Thyroid gland (tissue), 4 donors: ENCODE measurements around the gene HOMER3. TPM values are rescaled to one million over a fixed set of nuclear protein-coding genes. Genes with fewer than 3 reads are reported as not detected.

ENCODE experiments used
- DNase-seq, 2 donors: peaks; one replicate each; pipeline ENCODE4 v3.0.0-alpha.2; 2019
- H3K27ac ChIP-seq, 3 donors: fragments of 200-600 bp; sonication (generic); 1 replicate in 2 of 3; 2 replicates in 1 of 3; pipeline ENCODE4 v1.5.1; 2016 to 2019; ENCODE audit warnings: mild to moderate bottlenecking in 1 of 3, moderate library complexity in 1 of 3
- H3K27me3 ChIP-seq: fragments of 200-600 bp; sonication (generic); one replicate; pipeline ENCODE4 v1.5.1; 2019
- H3K36me3 ChIP-seq, 2 donors: fragments of 200-600 bp; sonication (generic); one replicate each; pipeline ENCODE4 v1.5.1; 2016 to 2019
- H3K4me1 ChIP-seq, 2 donors: fragments of 200-600 bp; sonication (generic); one replicate each; pipeline ENCODE4 v1.5.1; 2017 to 2019
- H3K4me3 ChIP-seq, 3 donors: fragments of 200-600 bp; sonication (generic); replicated peaks in 1 of 3; 1 replicate in 2 of 3; 2 replicates in 1 of 3; pipeline ENCODE4 v1.5.1; 2016; ENCODE audit warnings: mild to moderate bottlenecking in 1 of 3
- H3K9me3 ChIP-seq: fragments of 200-600 bp; sonication (generic); one replicate; pipeline ENCODE4 v1.5.1; 2017
- CTCF ChIP-seq, 6 experiments: fragments of 200-600 bp in 3 of 6; fragments of 450-650 bp in 3 of 6; sonication (generic) in 3 of 6; IDR thresholded peaks; one replicate each; pipeline ENCODE4 v1.5.1; 2016 to 2019; ENCODE audit warnings: antibody characterized with exemption in 6 of 6, mild to moderate bottlenecking in 2 of 6, inconsistent platforms in 1 of 6, moderate library complexity in 1 of 6
- POLR2A ChIP-seq, 2 donors: fragments of 450-650 bp; IDR thresholded peaks; one replicate each; pipeline ENCODE4 v1.6.1; 2017; ENCODE audit warnings: antibody characterized with exemption in 2 of 2, mild to moderate bottlenecking in 2 of 2, moderate library complexity in 1 of 2
- WGBS, 2 donors: methylation state at CpG; one replicate each; pipeline ENCODE4 v1.1.5; 2017; 5-methylcytosine and 5-hydroxymethylcytosine counted together
- intact Hi-C: fragments of 100-400 bp; cut with DNase I; formaldehyde crosslinking; loops from one replicate; pipeline ENCODE4 v1.15.1; 2023
- total RNA-seq, 4 donors: library from RNA; depleted of rRNA; stranded (reverse); fragments of >200 nt; gene quantifications; one replicate each; pipeline ENCODE4 v1.2.3, GENCODE V29; 2016

The HOMER3 gene
- total RNA-seq, 4 donors from 2014 or later = 55.6 to 169 (median 63.4) TPM

- Histone ChIP-seq H3K27ac (no peak overlapping the region), H3K9me3 (no peaks in the 10 kb centered on the region), H3K4me3 (no peak overlapping the region), H3K27me3 (no peaks in the 10 kb centered on the region), H3K4me1 (peaks cover 6 to 12% of the 10 kb centered on the region in 2 donors), H3K36me3 (peaks cover 20 to 33% of the 10 kb centered on the region in 2 donors)
- 91 to 96% methylated on average over 10 to 19 of the region's 20 CpGs for WGBS, 2 donors
- no peak for DNase-seq
- intact Hi-C loops = no loop called here
- TF ChIP-seq POLR2A (IDR thresholded peaks at IDR 0.05) (no peak), CTCF (IDR thresholded peaks at IDR 0.05) (no peak)
Observed at GRCh38 chr19:18899624-18900560, 41.1 kb downstream of the HOMER3 start.

- DNase-seq = no peak
Observed at GRCh38 chr19:18898607-18899408, 42.2 kb downstream of the HOMER3 start.

GRCh38 chr19:18898081-18898606, 42.9 kb downstream of the HOMER3 start:
- WGBS, 2 donors = 70 to 73% methylated on average over 7 of the region's 18 CpGs
- Histone ChIP-seq H3K4me3 (no peak overlapping the region), H3K36me3 (peaks cover 12 to 24% of the 10 kb centered on the region in 2 donors), H3K27ac (no peak overlapping the region), H3K4me1 (peaks cover 6 to 14% of the 10 kb centered on the region in 2 donors), H3K27me3 (no peaks in the 10 kb centered on the region), H3K9me3 (no peaks in the 10 kb centered on the region)
- intact Hi-C loops = no loop called here
- no peak for TF ChIP-seq POLR2A (IDR thresholded peaks at IDR 0.05)
- no peak for TF ChIP-seq CTCF (IDR thresholded peaks at IDR 0.05)
- no peak for DNase-seq

More at GRCh38 chr19:18898607-18899408, 42.2 kb downstream of the HOMER3 start:
- intact Hi-C loops = no loop called here
- H3K27ac ChIP-seq = no peak overlapping the region
- H3K27me3 ChIP-seq = no peaks in the 10 kb centered on the region
- peaks cover 12 to 28% of the 10 kb centered on the region in 2 donors for H3K36me3 ChIP-seq
- H3K9me3 ChIP-seq = no peaks in the 10 kb centered on the region
- TF ChIP-seq POLR2A (IDR thresholded peaks at IDR 0.05) (no peak), CTCF (IDR thresholded peaks at IDR 0.05) (no peak)
- H3K4me3 ChIP-seq = no peak overlapping the region
- 91 to 92% methylated on average over 8 to 18 of the region's 18 CpGs for WGBS, 2 donors
- H3K4me1 ChIP-seq = peaks cover 6 to 14% of the 10 kb centered on the region in 2 donors

- intact Hi-C loops = no loop called here
- H3K27me3 ChIP-seq = no peaks in the 10 kb centered on the region
- TF ChIP-seq POLR2A (IDR thresholded peaks at IDR 0.05) = no peak
- no peak for TF ChIP-seq CTCF (IDR thresholded peaks at IDR 0.05)
- peaks cover 12 to 21% of the 10 kb centered on the region in 2 donors for H3K36me3 ChIP-seq
- H3K4me1 ChIP-seq = peaks cover 6 to 14% of the 10 kb centered on the region in 2 donors
- H3K4me3 ChIP-seq = no peak overlapping the region
- H3K9me3 ChIP-seq = no peaks in the 10 kb centered on the region
- 94 to 99% methylated on average over 24 of the region's 25 CpGs for WGBS, 2 donors
- no peak overlapping the region for H3K27ac ChIP-seq
- no peak for DNase-seq
Observed at GRCh38 chr19:18897094-18898029, 43.7 kb downstream of the HOMER3 start.
